SU-DHL-6 (cell line): ENCODE data around the gene TUBB6.

Experiments
- EZH2phosphoT487 ChIP-seq: fragments of 200-600 bp; sonication (generic), shearing (Covaris generic); conservative IDR thresholded peaks from 2 replicates; pipeline ENCODE4 v1.6.1; 2018; ENCODE audit warnings: mild to moderate bottlenecking, antibody characterized with exemption, low read length, moderate library complexity, mixed read lengths
- TF ChIP-seq, protein P1 (sequence below): fragments of 200-600 bp; sonication (generic); IDR thresholded peaks from one replicate; pipeline ENCODE4 v1.5.1; 2017; ENCODE audit warnings: antibody characterized with exemption, mild to moderate bottlenecking, low read length, moderate library complexity; ENCODE audit not compliant: insufficient read depth, poor library complexity, severe bottlenecking

DNA sequence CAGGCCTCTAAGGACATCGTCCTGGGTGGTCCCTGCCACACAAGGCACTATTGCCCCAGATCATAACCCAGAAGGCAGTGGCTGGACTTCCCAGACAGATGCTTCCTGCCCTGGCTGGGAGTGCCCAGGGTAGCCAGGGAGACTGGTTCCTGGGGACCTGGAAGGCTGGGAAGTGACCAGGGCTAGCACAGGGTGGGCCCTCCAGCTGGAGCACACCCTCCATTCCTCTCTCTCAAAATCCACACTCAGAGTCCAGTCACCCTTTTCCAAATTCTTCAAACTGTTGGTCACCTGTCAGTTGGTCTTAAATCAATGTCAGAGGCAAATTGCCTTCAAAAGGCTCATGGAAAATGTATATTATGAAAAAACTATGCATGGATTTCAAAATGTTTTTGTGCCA, 11.6 kb upstream of the TUBB6 start:
- TF ChIP-seq, protein P1, sequence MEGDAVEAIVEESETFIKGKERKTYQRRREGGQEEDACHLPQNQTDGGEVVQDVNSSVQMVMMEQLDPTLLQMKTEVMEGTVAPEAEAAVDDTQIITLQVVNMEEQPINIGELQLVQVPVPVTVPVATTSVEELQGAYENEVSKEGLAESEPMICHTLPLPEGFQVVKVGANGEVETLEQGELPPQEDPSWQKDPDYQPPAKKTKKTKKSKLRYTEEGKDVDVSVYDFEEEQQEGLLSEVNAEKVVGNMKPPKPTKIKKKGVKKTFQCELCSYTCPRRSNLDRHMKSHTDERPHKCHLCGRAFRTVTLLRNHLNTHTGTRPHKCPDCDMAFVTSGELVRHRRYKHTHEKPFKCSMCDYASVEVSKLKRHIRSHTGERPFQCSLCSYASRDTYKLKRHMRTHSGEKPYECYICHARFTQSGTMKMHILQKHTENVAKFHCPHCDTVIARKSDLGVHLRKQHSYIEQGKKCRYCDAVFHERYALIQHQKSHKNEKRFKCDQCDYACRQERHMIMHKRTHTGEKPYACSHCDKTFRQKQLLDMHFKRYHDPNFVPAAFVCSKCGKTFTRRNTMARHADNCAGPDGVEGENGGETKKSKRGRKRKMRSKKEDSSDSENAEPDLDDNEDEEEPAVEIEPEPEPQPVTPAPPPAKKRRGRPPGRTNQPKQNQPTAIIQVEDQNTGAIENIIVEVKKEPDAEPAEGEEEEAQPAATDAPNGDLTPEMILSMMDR = no peak
- no peak for TF ChIP-seq EZH2phosphoT487
